GM06990 (cell line): ENCODE results near the gene CNNM1.

Experiments used
- DNase-seq: peaks from one replicate; pipeline ENCODE4 v3.0.0-alpha.2; 2011; ENCODE audit not compliant: insufficient read length; ENCODE audit errors: extremely low read depth
- H3K27me3 ChIP-seq: replicated peaks from 2 replicates; pipeline ENCODE4 v1.6.0; 2011; ENCODE audit warnings: low read length; ENCODE audit not compliant: control insufficient read depth, insufficient read depth
- H3K36me3 ChIP-seq: 2 replicates; pipeline ENCODE4 v1.5.1; 2011; ENCODE audit warnings: low read length; ENCODE audit not compliant: control insufficient read depth, insufficient read depth
- H3K4me3 ChIP-seq: replicated peaks from 2 replicates; pipeline ENCODE4 v1.5.1; 2011; ENCODE audit warnings: low read depth, mild to moderate bottlenecking, control low read depth, low read length
- CTCF ChIP-seq: IDR thresholded peaks from 2 replicates; pipeline ENCODE4 v1.5.1; 2011; ENCODE audit warnings: low read length, control low read depth, mild to moderate bottlenecking, inconsistent platforms; ENCODE audit not compliant: insufficient read depth, poor library complexity, severe bottlenecking

Gene CNNM1

GRCh38 chr10:99341860-99342490 lies 12.8 kb downstream of the CNNM1 start:
- no peak for TF ChIP-seq CTCF
- H3K4me3 ChIP-seq, result no peak overlapping the region
- H3K27me3 ChIP-seq, result no peaks in the 10 kb centered on the region
- no peak for DNase-seq
- H3K36me3 ChIP-seq, result no peaks in the 10 kb centered on the region

GRCh38 chr10:99343262-99343661 lies 14.1 kb downstream of the CNNM1 start:
- TF ChIP-seq CTCF, result no peak
- no peak for DNase-seq
- Histone ChIP-seq H3K4me3 (no peak overlapping the region), H3K27me3 (no peaks in the 10 kb centered on the region), H3K36me3 (no peaks in the 10 kb centered on the region)

- Histone ChIP-seq H3K4me3 (no peak overlapping the region), H3K36me3 (no peaks in the 10 kb centered on the region), H3K27me3 (no peaks in the 10 kb centered on the region)
- no peak for TF ChIP-seq CTCF
- DNase-seq, result no peak
Observed at GRCh38 chr10:99344715-99345114, 15.6 kb downstream of the CNNM1 start.

- no peak for TF ChIP-seq CTCF
- no peak for DNase-seq
- no peak overlapping the region for H3K4me3 ChIP-seq
- no peaks in the 10 kb centered on the region for H3K27me3 ChIP-seq
- H3K36me3 ChIP-seq, result no peaks in the 10 kb centered on the region
Observed at GRCh38 chr10:99345350-99345749, 16.2 kb downstream of the CNNM1 start.

- Histone ChIP-seq H3K27me3 (no peaks in the 10 kb centered on the region), H3K36me3 (no peaks in the 10 kb centered on the region), H3K4me3 (no peak overlapping the region)
- no peak for DNase-seq
- no peak for TF ChIP-seq CTCF
Observed at GRCh38 chr10:99346247-99346646, 17.1 kb downstream of the CNNM1 start.

GRCh38 chr10:99347672-99348071 lies 18.5 kb downstream of the CNNM1 start:
- DNase-seq, result no peak
- TF ChIP-seq CTCF, result no peak
- H3K36me3 ChIP-seq, result no peaks in the 10 kb centered on the region
- no peak overlapping the region for H3K4me3 ChIP-seq
- H3K27me3 ChIP-seq, result no peaks in the 10 kb centered on the region
